A549 (cell line): ENCODE results near the gene TMEM185B. TPM values are rescaled to one million over a fixed set of nuclear protein-coding genes. Genes with fewer than 3 reads are reported as not detected.

Source experiments
- CBX8 ChIP-seq: fragments of 200-600 bp; sonication (generic); IDR thresholded peaks from 2 replicates; pipeline ENCODE4 v1.6.1; 2016
- CHD2 ChIP-seq: fragments of 150-350 bp; IDR thresholded peaks from 2 replicates; pipeline ENCODE4 v1.6.1; 2014; ENCODE audit warnings: low read length; ENCODE audit not compliant: partially characterized antibody
- CTCF ChIP-seq: fragments of >200 bp; sonication (Bioruptor Twin); formaldehyde crosslinking; IDR thresholded peaks from 3 replicates; pipeline ENCODE4 v1.5.1; 2016
- E2F6 ChIP-seq: IDR thresholded peaks from 2 replicates; pipeline ENCODE4 v1.6.1; 2012; ENCODE audit warnings: low read depth, borderline replicate concordance
- EHMT2 ChIP-seq: fragments of 200-600 bp; sonication (generic); IDR thresholded peaks from 2 replicates; pipeline ENCODE4 v1.6.1; 2016; ENCODE audit warnings: antibody characterized with exemption, low read depth, mild to moderate bottlenecking, moderate library complexity
- ELK1 ChIP-seq: fragments of 150-350 bp; IDR thresholded peaks from 2 replicates; pipeline ENCODE4 v1.6.1; 2014; ENCODE audit warnings: low read depth, mild to moderate bottlenecking, low read length
- EP300 ChIP-seq, 2 experiments: fragments of >200 bp; sonication (Bioruptor Twin); formaldehyde crosslinking; IDR thresholded peaks; 2 replicates in 1 of 2; 3 replicates in 1 of 2; pipeline ENCODE4 v1.6.1; 2016 to 2017
- ESRRA ChIP-seq: fragments of 150-350 bp; IDR thresholded peaks from 2 replicates; pipeline ENCODE4 v1.6.1; 2014; ENCODE audit warnings: mild to moderate bottlenecking, low read length, borderline replicate concordance
- FOSB ChIP-seq: fragments of 250-450 bp; sonication (Bioruptor Pico); IDR thresholded peaks from 2 replicates; pipeline ENCODE4 v1.5.0; 2020; ENCODE audit warnings: mild to moderate bottlenecking, moderate library complexity
- FOSL2 ChIP-seq, 2 experiments: fragments of 450-650 bp in 1 of 2; fragments of >200 bp in 1 of 2; sonication (Bioruptor Twin) in 1 of 2; formaldehyde crosslinking; IDR thresholded peaks; 2 replicates each; pipeline versions ENCODE4 v1.5.0 to v1.6.1; 2016 to 2020; ENCODE audit warnings: mild to moderate bottlenecking in 1 of 2, moderate library complexity in 1 of 2
- GATA3 ChIP-seq: IDR thresholded peaks from 2 replicates; pipeline ENCODE4 v1.6.1; 2012; ENCODE audit warnings: borderline replicate concordance
- HDAC2 ChIP-seq: fragments of 200-600 bp; sonication (generic); IDR thresholded peaks from 2 replicates; pipeline ENCODE4 v1.6.1; 2016
- HEYL ChIP-seq: fragments of 250-450 bp; sonication (Bioruptor Pico); IDR thresholded peaks from 2 replicates; pipeline ENCODE4 v1.8.0; 2021; ENCODE audit warnings: mild to moderate bottlenecking, moderate library complexity
- HOXB13 ChIP-seq: fragments of 250-450 bp; sonication (Bioruptor Pico); IDR thresholded peaks from 2 replicates; pipeline ENCODE4 v1.5.0; 2020; ENCODE audit warnings: low read depth, mild to moderate bottlenecking, moderate library complexity
- JUNB ChIP-seq: fragments of >200 bp; sonication (Bioruptor Twin); formaldehyde crosslinking; IDR thresholded peaks from 2 replicates; pipeline ENCODE4 v1.6.1; 2016
- MAZ ChIP-seq: fragments of 150-350 bp; IDR thresholded peaks from 2 replicates; pipeline ENCODE4 v1.6.1; 2014; ENCODE audit warnings: antibody characterized with exemption, low read depth, low read length, borderline replicate concordance
- NFE2L2 ChIP-seq: fragments of 150-350 bp; conservative IDR thresholded peaks from 2 replicates; pipeline ENCODE4 v1.6.1; 2014; ENCODE audit warnings: low read length
- NR3C1 ChIP-seq: fragments of >200 bp; sonication (Bioruptor Twin); formaldehyde crosslinking; IDR thresholded peaks from 3 replicates; pipeline ENCODE4 v1.6.1; 2017
- POLR2A ChIP-seq: IDR thresholded peaks from 2 replicates; pipeline ENCODE4 v1.6.1; 2012; ENCODE audit warnings: mild to moderate bottlenecking, low read length
- RAD21 ChIP-seq, 2 experiments: fragments of >200 bp in 1 of 2; sonication (Bioruptor Twin) in 1 of 2; formaldehyde crosslinking in 1 of 2; IDR thresholded peaks in 1 of 2; conservative IDR thresholded peaks in 1 of 2; 2 replicates in 1 of 2; 3 replicates in 1 of 2; pipeline ENCODE4 v1.6.1; 2012 to 2018; ENCODE audit warnings: inconsistent platforms in 1 of 2
- RARB ChIP-seq: fragments of 250-450 bp; sonication (Bioruptor Pico); IDR thresholded peaks from 2 replicates; pipeline ENCODE4 v1.8.0; 2021; ENCODE audit warnings: mild to moderate bottlenecking, moderate library complexity
- RCOR1 ChIP-seq: fragments of 150-350 bp; IDR thresholded peaks from 2 replicates; pipeline ENCODE4 v1.6.1; 2014; ENCODE audit warnings: antibody characterized with exemption, low read length, low read depth
- RNF2 ChIP-seq: fragments of 200-600 bp; sonication (generic); IDR thresholded peaks from 2 replicates; pipeline ENCODE4 v1.6.1; 2016; ENCODE audit warnings: low read depth, mild to moderate bottlenecking, antibody characterized with exemption, moderate library complexity, borderline replicate concordance
- SMC3 ChIP-seq: fragments of >200 bp; sonication (Bioruptor Twin); formaldehyde crosslinking; IDR thresholded peaks from 3 replicates; pipeline ENCODE4 v1.6.1; 2018; ENCODE audit warnings: inconsistent platforms
- TP53 ChIP-seq: fragments of 250-450 bp; sonication (Bioruptor Pico); IDR thresholded peaks from 2 replicates; pipeline ENCODE4 v1.5.0; 2021; ENCODE audit warnings: mild to moderate bottlenecking, moderate library complexity
- polyA plus RNA-seq, 4 experiments: library from polyadenylated mRNA; depleted of rRNA in 3 of 4; stranded (reverse); fragments of >200 nt; fragmentation: RNase III in 1 of 4; extraction: RNeasy Plus Mini Kit Qiagen cat#74134 plus additional on column Dnase treatment in 1 of 4; gene quantifications; 2 replicates in 3 of 4; 3 replicates in 1 of 4; pipeline ENCODE4 v1.2.3, GENCODE V29; 2011 to 2017
- TF ChIP-seq, protein P1 (sequence below): fragments of 250-450 bp; sonication (Bioruptor Pico); IDR thresholded peaks from 2 replicates; pipeline ENCODE4 v1.5.0; 2020; ENCODE audit warnings: low read depth, mild to moderate bottlenecking, moderate library complexity

TMEM185B gene
- polyA plus RNA-seq, 2 of the 4 experiments (the other 2 are of a cell fraction) = 30.3 to 41.8 TPM

- TF ChIP-seq FOSL2 (IDR thresholded peaks at IDR 0.05) (no peak), FOSL2 (CRISPR knock-in tag; IDR thresholded peaks at IDR 0.05) (peak; percentile 27), JUNB (no peak), RCOR1 (no peak), HDAC2 (no peak), RAD21 (conservative IDR thresholded peaks at IDR 0.05 in 1 of 2, IDR thresholded peaks at IDR 0.05 in 1 of 2) (peak; percentile 20 to 54; a peak in 4 of 5 replicates), RNF2 (0 out of 2 replicates have a peak, but pooled peaks have one; percentile 68), SMC3 (peak; percentile 50), ESRRA (no peak), HEYL (0 out of 2 replicates have a peak, but pooled peaks have one; percentile 82), CHD2 (no peak), HOXB13 (CRISPR knock-in tag) (peak; percentile 95; the same call in 1 of the 2 replicates), NFE2L2 (no peak), ELK1 (no peak), GATA3 (peak; percentile 11; the same call in 1 of the 2 replicates), E2F6 (peak; percentile 95), EHMT2 (no peak), RARB (CRISPR knock-in tag) (no peak), EP300 (IDR thresholded peaks at IDR 0.05) (no peak), CBX8 (no peak), FOSB (CRISPR knock-in tag) (no peak), MAZ (no peak), CTCF (peak; percentile 33; the same call in 1 of the 3 replicates), POLR2A (peak; percentile 42), TP53 (CRISPR knock-in tag) (peak; percentile 93), NR3C1 (no peak)
- TF ChIP-seq, protein P1, sequence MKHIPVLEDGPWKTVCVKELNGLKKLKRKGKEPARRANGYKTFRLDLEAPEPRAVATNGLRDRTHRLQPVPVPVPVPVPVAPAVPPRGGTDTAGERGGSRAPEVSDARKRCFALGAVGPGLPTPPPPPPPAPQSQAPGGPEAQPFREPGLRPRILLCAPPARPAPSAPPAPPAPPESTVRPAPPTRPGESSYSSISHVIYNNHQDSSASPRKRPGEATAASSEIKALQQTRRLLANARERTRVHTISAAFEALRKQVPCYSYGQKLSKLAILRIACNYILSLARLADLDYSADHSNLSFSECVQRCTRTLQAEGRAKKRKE (CRISPR knock-in tag) = peak; percentile 92
Observed at GRCh38 chr2:120223034-120223912, at the start of gene TMEM185B (continued).
